Right cardiac atrium (tissue), 5 donors: Measurements from ENCODE around the gene SRRT. TPM values are rescaled to one million over a fixed set of nuclear protein-coding genes. Genes with fewer than 3 reads are reported as not detected.

Source experiments
- ATAC-seq, 2 donors: fragments of 200-7000 bp; cut with Tn5 transposase; one replicate each; pipeline versions ENCODE4 v1.8.0 to v1.9.1; 2020; ENCODE audit warnings: moderate library complexity in 2 of 2, mild to moderate bottlenecking in 1 of 2
- DNase-seq, 3 donors: peaks; one replicate each; pipeline ENCODE4 v3.0.0-alpha.2; 2020
- H3K27ac ChIP-seq: one replicate; pipeline ENCODE4 v1.5.1; 2013; ENCODE audit warnings: mild to moderate bottlenecking, low read length, control low read depth, moderate library complexity
- H3K27me3 ChIP-seq: one replicate; pipeline ENCODE4 v1.6.1; 2013; ENCODE audit not compliant: control insufficient read depth, insufficient read depth
- H3K4me1 ChIP-seq: one replicate; pipeline ENCODE4 v1.6.1; 2013; ENCODE audit warnings: low read length; ENCODE audit not compliant: control insufficient read depth, insufficient read depth
- H3K4me3 ChIP-seq: one replicate; pipeline ENCODE4 v1.5.1; 2013; ENCODE audit warnings: low read length, control low read depth
- H3K9me3 ChIP-seq: one replicate; pipeline ENCODE4 v1.6.1; 2013; ENCODE audit warnings: low read length; ENCODE audit not compliant: control insufficient read depth
- WGBS: extraction: QIAGEN DNeasy Blood & Tissue Kit; methylation state at CpG from one replicate; pipeline ENCODE4 v1.1.7; 2013; 5-methylcytosine and 5-hydroxymethylcytosine counted together
- intact Hi-C, 4 donors: fragments of 100-400 bp; cut with DNase I; formaldehyde crosslinking; loops; one replicate each; pipeline versions ENCODE4 v1.11.0 to v1.14.0; 2022 to 2023
- polyA plus RNA-seq: library from polyadenylated mRNA; stranded (reverse); fragments of 200-250 nt; gene quantifications from one replicate; pipeline ENCODE4 v1.2.3, GENCODE V29; 2013
- total RNA-seq, 4 donors: library from RNA; stranded (reverse); fragmentation: NEBNext Ultra II Directional; extraction: Animal tissue kit (Norgen Biotek cat#: 25700); gene quantifications; one replicate each; pipeline ENCODE4 v1.2.1, GENCODE V29; 2021
- donor health status: healthy with polysubstance abuse.
- donor health status: DM: no; HTN: yes; CAD: no.
- donor health status: DM: no; HTN: no; CAD: no.
- donor health status: DM: no; HTN: yes; CAD: no; lungs with severe emphysema.
- donor health status: DM: yes; HTN: yes; CAD: no.

The SRRT gene
- total and polyA plus RNA-seq, 5 donors: 45.8 to 88.0 (median 80.0) TPM

GRCh38 chr7:100867040-100867775 is 7.7 kb upstream of the SRRT start, which contains the start of gene TRIP6:
TRIP6 (plus strand) TSS chr7:100867387; CDS start chr7:100867498, 111 bp downstream.
- Histone ChIP-seq H3K27ac (peak within 1 kb of the TSS; percentile 85), H3K4me1 (no peaks in the 10 kb centered on the region), H3K27me3 (no peaks in the 10 kb centered on the region), H3K9me3 (no peaks in the 10 kb centered on the region), H3K4me3 (peak within 1 kb of the TSS; percentile 89)
- WGBS: under 1% methylated on average over 42 of the region's 42 CpGs
- DNase-seq: peak; percentile 94 to 97 (median 96)
- ATAC-seq: peak; percentile 79
- intact Hi-C loops: no loop called here

GRCh38 chr7:100867776-100868485 is 7.0 kb upstream of the SRRT start:
- H3K4me3 ChIP-seq: peak overlapping the region; percentile 89
- no peaks in the 10 kb centered on the region for H3K27me3 ChIP-seq
- peak overlapping the region; percentile 85 for H3K27ac ChIP-seq
- WGBS: 15% methylated on average over 27 of the region's 27 CpGs
- ATAC-seq: peak; percentile 1 to 2
- H3K9me3 ChIP-seq: no peaks in the 10 kb centered on the region
- DNase-seq: peak in 2 of 3 donors; percentile 74 to 76
- intact Hi-C loops: no loop called here
- no peaks in the 10 kb centered on the region for H3K4me1 ChIP-seq

GRCh38 chr7:100873599-100874299 is 1.2 kb upstream of the SRRT start:
- Histone ChIP-seq H3K4me3 (peak overlapping the region; percentile 90), H3K27ac (peak overlapping the region; percentile 99), H3K9me3 (no peaks in the 10 kb centered on the region), H3K27me3 (no peaks in the 10 kb centered on the region), H3K4me1 (no peaks in the 10 kb centered on the region)
- ATAC-seq (no peak), DNase-seq (peak in 1 of 3 donors; percentile 50)
- intact Hi-C loops: no loop called here
- WGBS: 86% methylated on average over 10 of the region's 10 CpGs

DNA sequence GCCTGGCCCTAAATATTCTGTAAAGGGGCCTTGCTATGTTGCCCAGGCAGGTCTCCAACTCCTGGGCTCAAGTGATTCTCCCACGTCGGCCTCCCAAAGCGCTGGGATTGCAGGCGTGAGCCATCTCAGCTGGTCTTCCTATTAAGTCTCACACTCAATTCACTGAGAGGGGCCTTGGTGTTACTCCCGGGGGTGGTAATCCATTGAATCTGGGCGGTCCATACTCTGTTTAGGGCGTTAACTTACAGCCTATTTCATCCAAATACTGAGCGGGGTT is 665 bp upstream of the SRRT start:
- Histone ChIP-seq H3K4me3 (peak overlapping the region; percentile 90), H3K9me3 (no peaks in the 10 kb centered on the region), H3K4me1 (no peaks in the 10 kb centered on the region), H3K27ac (peak overlapping the region; percentile 99), H3K27me3 (no peaks in the 10 kb centered on the region)
- DNase-seq: peak in 2 of 3 donors; percentile 39 to 56
- WGBS: 54% methylated on average over 8 of the region's 8 CpGs
- intact Hi-C loops: no loop called here
- ATAC-seq: peak in 1 of 2 donors; percentile 1

DNA sequence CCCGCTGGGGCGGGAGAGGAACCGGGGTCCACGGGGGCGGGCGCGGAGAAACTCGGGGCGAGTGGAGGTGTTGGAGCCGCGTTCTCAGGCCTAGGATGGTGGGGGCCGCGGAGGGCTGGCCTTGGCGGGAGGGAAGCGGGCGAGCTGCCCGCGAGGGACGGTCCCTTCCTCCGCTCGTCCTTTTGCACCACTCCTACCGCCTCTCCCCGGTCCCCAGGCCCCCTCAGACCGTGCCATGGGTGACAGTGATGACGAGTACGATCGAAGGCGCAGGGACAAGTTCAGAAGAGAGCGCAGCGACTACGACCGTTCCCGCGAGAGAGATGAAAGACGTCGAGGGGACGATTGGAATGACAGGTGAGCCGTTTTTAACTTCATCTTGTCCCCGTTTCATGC is 451 bp downstream of the SRRT start:
- H3K27ac ChIP-seq: peak overlapping the region; percentile 82
- H3K9me3 ChIP-seq: no peaks in the 10 kb centered on the region
- DNase-seq (no peak), ATAC-seq (peak; percentile 49 to 63)
- intact Hi-C loops: no loop called here
- no peaks in the 10 kb centered on the region for H3K4me1 ChIP-seq
- no peaks in the 10 kb centered on the region for H3K27me3 ChIP-seq
- H3K4me3 ChIP-seq: peak overlapping the region; percentile 90
- WGBS: under 1% methylated on average over 39 of the region's 39 CpGs

- DNase-seq: peak in 1 of 3 donors; percentile 7
- 85% methylated on average over 7 of the region's 7 CpGs for WGBS
- no peaks in the 10 kb centered on the region for H3K4me1 ChIP-seq
- H3K27ac ChIP-seq: no peak overlapping the region
- no peak overlapping the region for H3K4me3 ChIP-seq
- intact Hi-C loops: no loop called here
- H3K27me3 ChIP-seq: no peaks in the 10 kb centered on the region
- H3K9me3 ChIP-seq: no peaks in the 10 kb centered on the region
- no peak for ATAC-seq
Measured at GRCh38 chr7:100878013-100878412, 3.1 kb downstream of the SRRT start.

DNA sequence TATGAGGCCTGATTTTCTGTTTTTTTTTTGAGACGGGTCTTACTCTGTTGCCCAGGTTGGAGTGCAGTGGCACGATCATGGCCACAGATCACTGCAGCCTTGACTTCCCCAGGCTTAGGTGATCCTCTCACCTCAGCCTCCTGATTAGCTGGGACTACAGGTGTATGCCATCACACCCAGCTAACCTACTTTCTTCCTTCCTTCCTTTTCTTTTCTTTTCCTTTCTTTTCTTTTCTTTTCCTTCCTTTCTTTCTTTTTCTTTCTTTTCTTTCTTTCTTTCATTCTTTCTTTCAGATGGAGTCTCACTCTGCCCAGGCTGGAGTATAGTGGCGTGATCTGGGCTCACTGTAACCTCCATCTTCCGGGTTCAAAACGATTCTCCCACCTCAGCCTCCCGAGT is 3.8 kb downstream of the SRRT start:
- DNase-seq (no peak), ATAC-seq (no peak)
- no peak overlapping the region for H3K4me3 ChIP-seq
- H3K27ac ChIP-seq: no peak overlapping the region
- H3K9me3 ChIP-seq: no peaks in the 10 kb centered on the region
- H3K27me3 ChIP-seq: no peaks in the 10 kb centered on the region
- no peaks in the 10 kb centered on the region for H3K4me1 ChIP-seq
- intact Hi-C loops: no loop called here
- WGBS: 78% methylated on average over 6 of the region's 6 CpGs

DNA sequence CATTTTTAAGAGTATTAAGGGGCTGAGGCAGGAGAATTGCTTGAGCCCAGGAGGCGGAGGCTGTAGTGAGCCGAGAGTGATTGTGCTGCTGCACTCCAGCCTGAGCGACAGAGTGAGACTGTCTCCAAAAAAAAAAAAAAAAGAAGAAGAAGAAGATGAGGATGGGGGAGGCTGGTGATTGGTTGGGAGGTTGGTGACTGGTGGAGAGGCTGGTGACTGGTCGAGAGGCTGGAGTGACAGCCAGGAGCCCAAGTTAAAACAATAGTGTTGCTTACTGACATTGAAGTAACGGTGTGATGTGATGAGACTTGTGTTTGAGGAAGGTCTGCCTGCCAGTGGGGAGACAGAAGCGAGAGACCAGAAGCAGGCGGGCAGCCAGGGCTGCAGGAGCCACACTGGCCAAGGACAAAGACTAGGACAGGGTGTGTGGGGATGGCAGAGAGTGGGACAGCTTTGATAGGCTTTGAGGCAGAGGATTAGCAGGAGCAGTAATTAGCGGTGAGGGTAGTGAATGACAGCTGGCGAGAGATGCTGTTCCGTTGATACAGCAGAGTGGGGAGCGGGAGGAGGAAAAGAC is 4.9 kb downstream of the SRRT start:
- no peaks in the 10 kb centered on the region for H3K9me3 ChIP-seq
- H3K27ac ChIP-seq: peak overlapping the region; percentile 13
- H3K4me3 ChIP-seq: no peak overlapping the region
- H3K4me1 ChIP-seq: no peaks in the 10 kb centered on the region
- DNase-seq (peak in 1 of 3 donors; percentile 76), ATAC-seq (peak; percentile 33 to 42)
- 74% methylated on average over 11 of the region's 11 CpGs for WGBS
- intact Hi-C loops: no loop called here
- H3K27me3 ChIP-seq: no peaks in the 10 kb centered on the region

GRCh38 chr7:100880645-100881044 is 5.7 kb downstream of the SRRT start:
- Histone ChIP-seq H3K4me1 (no peaks in the 10 kb centered on the region), H3K4me3 (no peak overlapping the region), H3K27me3 (no peaks in the 10 kb centered on the region), H3K27ac (no peak overlapping the region), H3K9me3 (no peaks in the 10 kb centered on the region)
- intact Hi-C loops: no loop called here
- 93% methylated on average over 7 of the region's 7 CpGs for WGBS
- ATAC-seq (no peak), DNase-seq (peak in 1 of 3 donors; percentile 25)

DNA sequence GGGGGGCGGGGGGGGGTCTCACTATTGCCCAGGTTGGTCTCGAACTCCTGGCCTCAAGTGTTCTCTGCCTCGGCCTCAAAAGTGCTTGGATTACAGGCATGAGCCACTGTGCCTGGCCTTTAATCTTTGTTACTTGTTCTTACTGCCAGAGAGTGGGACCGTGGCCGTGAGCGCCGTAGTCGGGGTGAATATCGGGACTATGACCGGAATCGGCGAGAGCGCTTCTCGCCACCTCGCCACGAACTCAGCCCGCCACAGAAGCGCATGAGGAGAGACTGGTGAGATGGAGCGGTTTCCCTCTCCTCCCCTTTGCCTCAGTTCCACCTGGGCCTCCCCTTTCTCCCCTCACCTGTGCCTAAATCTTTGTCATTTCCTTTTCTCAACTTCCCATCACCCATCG is 6.2 kb downstream of the SRRT start:
- H3K4me1 ChIP-seq: no peaks in the 10 kb centered on the region
- intact Hi-C loops: no loop called here

GRCh38 chr7:100882201-100882600 is 7.3 kb downstream of the SRRT start:
- DNase-seq (peak in 1 of 3 donors; percentile 60), ATAC-seq (no peak)
- Histone ChIP-seq H3K27me3 (no peaks in the 10 kb centered on the region), H3K4me1 (no peaks in the 10 kb centered on the region), H3K4me3 (no peak overlapping the region), H3K27ac (no peak overlapping the region), H3K9me3 (no peaks in the 10 kb centered on the region)
- intact Hi-C loops: no loop called here
- WGBS: 89% methylated on average over 9 of the region's 9 CpGs

More for the DNA sequence above, 6.2 kb downstream of the SRRT start:
- DNase-seq (peak in 1 of 3 donors; percentile 51), ATAC-seq (no peak)
- no peak overlapping the region for H3K27ac ChIP-seq
- WGBS: 92% methylated on average over 20 of the region's 20 CpGs
- no peak overlapping the region for H3K4me3 ChIP-seq
- H3K9me3 ChIP-seq: no peaks in the 10 kb centered on the region
- no peaks in the 10 kb centered on the region for H3K27me3 ChIP-seq
